Measurements from ENCODE around the gene RNF166.

The RNF166 gene

DNA sequence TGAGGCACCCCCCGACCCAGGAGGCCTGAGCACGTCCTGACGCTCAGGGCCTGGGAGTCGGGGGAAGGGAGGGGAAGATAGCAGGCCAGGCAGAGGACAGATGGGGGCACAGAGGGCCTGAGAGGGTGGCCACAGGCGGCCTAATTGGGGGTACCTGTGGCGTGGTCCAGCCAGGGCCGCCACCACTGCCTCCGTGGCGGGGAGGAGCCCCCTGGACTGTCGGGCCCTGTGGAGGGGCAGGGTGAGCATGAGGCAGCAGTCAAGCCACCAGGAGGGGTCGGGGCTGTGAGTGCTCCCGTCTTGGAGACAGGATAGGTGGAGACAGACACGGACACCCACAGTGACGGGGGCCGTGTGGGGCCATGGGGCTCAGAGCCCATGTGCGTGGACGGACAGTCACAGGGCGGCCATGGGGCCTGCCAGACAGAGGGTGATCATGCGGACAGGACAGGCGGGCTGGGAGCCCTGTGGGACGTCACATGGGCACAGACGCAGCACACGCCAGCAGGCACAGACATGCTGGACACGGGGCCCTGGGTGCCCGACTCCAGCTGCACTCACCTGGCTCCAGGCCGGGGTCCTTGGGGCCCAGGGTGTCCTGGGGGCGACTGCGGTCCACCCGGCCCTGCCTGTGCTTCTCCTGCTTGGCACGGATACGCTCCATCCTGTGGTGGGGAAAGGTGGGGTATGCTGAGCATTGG, 18.8 kb upstream of the RNF166 start:
- H2AFZ ChIP-seq, result no peak overlapping the region
- H3K36me3 ChIP-seq (ENCODE audit: control insufficient read depth, insufficient read depth, low read length), result no peaks in the 10 kb centered on the region
- H3K27ac ChIP-seq, result no peak overlapping the region
- no peaks in the 10 kb centered on the region for H3K9me3 ChIP-seq (ENCODE audit: control insufficient read depth, low read length)
- H3K9ac ChIP-seq, result no peak overlapping the region
- H3K4me3 ChIP-seq (ENCODE audit: low read depth, low read length), result no peak overlapping the region
- TF ChIP-seq CTCF (IDR thresholded peaks at IDR 0.05), result no peak
- no peak overlapping the region for H3K4me2 ChIP-seq (ENCODE audit: low read length)
- H3K79me2 ChIP-seq, result no peaks in the 10 kb centered on the region
- H3K27me3 ChIP-seq (ENCODE audit: control insufficient read depth, insufficient read depth, low read length), result no peaks in the 10 kb centered on the region
- no peaks in the 10 kb centered on the region for H3K4me1 ChIP-seq

GRCh38 chr16:88723911-88724310, 17.7 kb upstream of the RNF166 start:
- H3K9ac ChIP-seq, result no peak overlapping the region
- H3K36me3 ChIP-seq (ENCODE audit: control insufficient read depth, insufficient read depth, low read length), result no peaks in the 10 kb centered on the region
- H2AFZ ChIP-seq, result no peak overlapping the region
- no peaks in the 10 kb centered on the region for H3K9me3 ChIP-seq (ENCODE audit: control insufficient read depth, low read length)
- TF ChIP-seq CTCF (IDR thresholded peaks at IDR 0.05), result no peak
- no peak overlapping the region for H3K4me2 ChIP-seq (ENCODE audit: low read length)
- no peaks in the 10 kb centered on the region for H3K27me3 ChIP-seq (ENCODE audit: control insufficient read depth, insufficient read depth, low read length)
- no peak overlapping the region for H3K27ac ChIP-seq
- no peaks in the 10 kb centered on the region for H3K79me2 ChIP-seq
- H3K4me1 ChIP-seq, result no peaks in the 10 kb centered on the region
- H3K4me3 ChIP-seq (ENCODE audit: low read depth, low read length), result no peak overlapping the region

- H3K36me3 ChIP-seq (ENCODE audit: control insufficient read depth, insufficient read depth, low read length), result no peaks in the 10 kb centered on the region
- no peak for TF ChIP-seq CTCF (IDR thresholded peaks at IDR 0.05)
- no peaks in the 10 kb centered on the region for H3K27me3 ChIP-seq (ENCODE audit: control insufficient read depth, insufficient read depth, low read length)
- no peak overlapping the region for H3K4me3 ChIP-seq (ENCODE audit: low read depth, low read length)
- H3K79me2 ChIP-seq, result no peaks in the 10 kb centered on the region
- H3K4me1 ChIP-seq, result no peaks in the 10 kb centered on the region
- H3K27ac ChIP-seq, result no peak overlapping the region
- no peak overlapping the region for H3K4me2 ChIP-seq (ENCODE audit: low read length)
- H2AFZ ChIP-seq, result no peak overlapping the region
- no peak overlapping the region for H3K9ac ChIP-seq
- H3K9me3 ChIP-seq (ENCODE audit: control insufficient read depth, low read length), result no peaks in the 10 kb centered on the region
Observed at GRCh38 chr16:88723507-88723887, 17.3 kb upstream of the RNF166 start.

DNA sequence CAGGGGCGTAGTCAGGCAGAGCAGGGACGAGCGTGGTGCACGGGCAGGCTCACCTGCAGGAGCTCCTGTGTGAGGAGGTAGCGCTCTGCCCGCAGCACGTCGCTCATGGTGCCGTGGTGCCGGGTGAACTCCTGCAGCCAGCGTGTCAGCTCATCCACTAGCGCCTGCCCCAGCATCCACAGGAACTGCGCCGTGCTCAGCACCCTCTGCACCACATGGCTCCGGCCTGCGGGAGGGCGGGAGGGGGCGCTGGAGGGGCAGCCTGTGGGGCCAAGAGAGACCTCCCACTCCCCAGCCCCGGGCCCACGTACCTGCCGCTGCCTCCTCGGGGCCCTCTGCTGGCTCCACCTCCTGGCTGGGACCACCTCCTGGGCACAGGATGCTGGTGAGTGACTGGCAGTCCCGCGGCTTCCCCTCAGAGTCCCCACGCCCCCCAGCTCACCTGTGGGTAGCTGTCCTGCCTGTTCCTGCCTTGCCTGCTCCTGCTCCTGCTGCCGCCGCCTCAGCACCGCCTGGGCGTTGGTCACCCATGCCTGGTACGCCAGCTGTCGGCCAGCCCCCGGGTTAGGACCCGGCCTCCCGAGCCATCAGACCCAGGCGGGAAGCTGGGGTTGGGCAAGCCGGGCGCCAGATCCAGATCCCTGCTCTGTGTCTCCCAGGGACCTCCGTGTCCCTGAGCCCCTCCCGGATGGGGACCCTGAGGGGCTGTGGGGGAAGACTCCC, 16.7 kb upstream of the RNF166 start:
- no peak overlapping the region for H2AFZ ChIP-seq
- H3K27ac ChIP-seq, result no peak overlapping the region
- TF ChIP-seq CTCF (IDR thresholded peaks at IDR 0.05), result no peak
- H3K9me3 ChIP-seq (ENCODE audit: control insufficient read depth, low read length), result no peaks in the 10 kb centered on the region
- H3K4me3 ChIP-seq (ENCODE audit: low read depth, low read length), result no peak overlapping the region
- H3K79me2 ChIP-seq, result no peaks in the 10 kb centered on the region
- no peaks in the 10 kb centered on the region for H3K4me1 ChIP-seq
- no peaks in the 10 kb centered on the region for H3K36me3 ChIP-seq (ENCODE audit: control insufficient read depth, insufficient read depth, low read length)
- H3K27me3 ChIP-seq (ENCODE audit: control insufficient read depth, insufficient read depth, low read length), result no peaks in the 10 kb centered on the region
- no peak overlapping the region for H3K9ac ChIP-seq
- no peak overlapping the region for H3K4me2 ChIP-seq (ENCODE audit: low read length)

Data from parathyroid adenoma (tissue), 2 donors.